NCI-H1092 (cell line): ENCODE data around the gene CENPN.

ENCODE experiments used
- DNase-seq: peaks from one replicate; lab custom pipeline; 2025; lab: John Stamatoyannopoulos, UW

CENPN gene

DNA sequence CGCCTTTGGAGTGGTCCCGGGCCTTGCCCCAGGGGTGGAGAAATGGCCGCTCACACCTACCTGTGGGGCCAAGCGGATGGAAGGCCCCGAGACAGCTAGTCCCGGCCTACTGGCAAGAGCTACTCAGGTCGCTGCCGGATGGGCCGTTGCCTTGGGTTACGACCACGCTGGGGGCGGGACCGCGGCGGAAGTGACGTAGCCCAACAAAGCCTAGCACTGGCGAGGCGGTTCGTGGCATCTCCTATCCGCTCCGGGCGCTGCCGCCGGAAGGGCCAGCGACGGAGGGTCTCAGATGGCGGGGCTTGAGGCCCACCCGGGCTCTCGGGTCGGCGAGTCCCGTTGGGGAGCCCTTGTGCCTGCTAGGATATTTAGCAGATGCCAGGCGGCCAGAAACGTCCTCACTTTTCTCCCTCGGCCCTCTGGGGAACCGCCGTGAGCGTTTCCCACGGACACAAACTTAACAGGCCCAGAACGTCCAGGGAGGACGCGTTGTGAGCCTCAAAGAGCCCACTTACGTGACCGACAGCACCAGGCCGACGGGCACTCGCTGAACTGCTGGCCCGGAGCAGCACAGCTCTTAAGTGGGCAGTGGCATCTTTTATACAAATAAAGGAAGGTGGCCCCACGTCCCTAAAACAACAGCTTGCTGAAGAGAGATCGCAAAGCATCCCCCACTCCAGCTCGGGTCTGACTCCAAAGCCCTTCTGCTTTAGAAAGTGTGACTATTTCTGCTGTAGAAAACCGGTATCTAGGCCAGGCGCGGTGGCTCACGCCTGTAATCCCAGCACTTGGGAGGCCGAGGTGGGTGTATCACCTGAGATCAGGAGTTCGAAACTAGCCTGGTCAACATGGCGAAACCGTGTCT is 70.3 kb downstream of the CENPN start, which contains the start of gene C16orf46:
Gene C16orf46 (minus strand): TSS at position 163 of the 865 bp plus-strand sequence. CDS start 13,283 bp downstream, outside the sequence.
- peak; percentile 94 for DNase-seq

DNA sequence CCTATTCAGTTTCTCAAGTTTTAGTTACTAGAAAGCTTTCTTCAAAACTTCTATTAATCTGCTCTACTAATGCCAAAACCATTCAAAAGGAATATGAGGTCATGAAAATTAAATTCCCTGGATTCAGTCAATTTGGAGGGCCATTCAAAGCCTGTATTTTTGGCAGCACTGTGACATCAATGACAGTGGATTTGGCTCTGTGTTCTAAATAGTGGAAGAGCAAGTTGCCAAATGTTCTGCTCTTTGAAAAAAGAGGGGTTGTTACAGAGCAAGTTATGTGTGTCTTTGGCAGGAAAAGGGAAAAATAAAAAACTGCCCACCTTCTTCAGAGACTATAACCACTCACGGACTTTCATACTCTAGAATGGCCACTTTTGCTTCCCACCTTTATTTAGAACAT is 73.2 kb downstream of the CENPN start:
- DNase-seq, result no peak

DNA sequence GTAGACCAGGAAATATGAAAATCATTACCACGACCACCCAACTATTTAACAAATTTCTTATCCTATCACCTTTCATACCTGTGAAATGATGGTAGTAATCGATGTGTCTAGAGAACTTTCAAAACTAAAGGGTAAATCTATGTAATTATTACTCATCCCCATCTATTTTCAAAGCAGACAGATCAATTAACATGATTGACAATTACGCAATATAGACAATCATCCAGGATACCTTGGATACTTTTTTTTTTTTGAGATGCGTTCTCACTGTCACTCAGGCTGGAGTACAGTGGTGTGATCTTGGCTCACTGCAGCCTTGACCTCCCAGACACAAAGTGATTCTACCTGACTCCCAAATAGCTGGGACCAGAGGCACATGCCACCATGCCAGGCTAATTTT is 74.0 kb downstream of the CENPN start:
- DNase-seq, result no peak
